ENCODE results near the gene CEP126.

- TF ChIP-seq CTCF (conservative IDR thresholded peaks at IDR 0.05 in 1 of 2, IDR thresholded peaks at IDR 0.05 in 1 of 2; ENCODE audit: extremely low read depth in 1 of 2, insufficient read depth in 1 of 2, low read depth in 1 of 2, low read length in 2 of 2), result no peak
- TF ChIP-seq EZH2 (IDR thresholded peaks at IDR 0.05; ENCODE audit: borderline replicate concordance, low read length), result no peak
Measured at GRCh38 chr11:101907815-101908214, 7.0 kb upstream of the CEP126 start.
